Measurements from ENCODE around the gene ZNF471.

ZNF471 gene

DNA sequence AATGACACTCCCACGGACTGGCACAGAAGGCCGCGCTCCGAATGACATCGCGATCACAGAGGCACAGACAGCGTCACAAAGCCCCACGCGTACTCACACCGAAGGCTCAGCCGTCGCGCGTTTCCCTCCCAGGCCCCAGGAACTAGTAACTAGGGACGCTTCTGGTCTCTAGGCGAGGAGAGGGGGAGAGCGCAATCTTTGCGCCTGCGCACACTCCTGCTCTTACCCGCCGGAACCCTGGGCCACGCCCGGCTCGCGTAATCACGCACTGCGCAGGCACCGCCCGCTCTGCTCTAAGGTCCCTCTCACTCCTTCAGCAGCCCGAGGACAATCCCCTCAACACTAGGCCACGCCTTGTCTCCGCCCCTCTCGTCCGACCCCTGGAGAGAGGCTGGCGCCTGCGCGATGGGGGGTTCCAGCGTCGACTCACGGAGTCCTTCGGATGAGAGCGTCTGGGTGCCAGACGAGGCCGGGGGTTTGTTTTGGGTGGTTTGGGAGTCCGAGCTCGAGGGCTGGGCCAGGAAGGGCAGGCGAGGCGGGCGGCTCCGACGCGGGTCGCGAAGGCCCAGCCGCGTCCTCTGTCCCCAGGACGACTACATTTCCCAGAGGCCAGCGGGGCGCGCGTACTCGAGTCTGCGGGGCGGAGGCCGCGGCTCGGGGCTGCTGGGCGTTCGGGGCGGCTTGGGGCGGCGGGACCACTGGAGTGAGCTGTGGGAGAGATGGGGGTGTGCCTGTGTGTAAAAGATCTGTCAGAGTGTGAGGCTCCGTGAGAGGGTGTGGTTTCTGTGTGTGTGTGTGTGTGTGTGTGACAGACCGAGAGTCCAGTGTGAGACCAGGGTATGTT lies at the start of gene ZNF471:
Gene ZNF471 (plus strand): TSS at position 410 of the 844 bp plus-strand sequence. CDS start 3,717 bp downstream, outside the sequence.
- DNase-seq (ENCODE audit: low read depth in 2 of 2, low spot score in 1 of 2) = peak; percentile 47 to 79

DNA sequence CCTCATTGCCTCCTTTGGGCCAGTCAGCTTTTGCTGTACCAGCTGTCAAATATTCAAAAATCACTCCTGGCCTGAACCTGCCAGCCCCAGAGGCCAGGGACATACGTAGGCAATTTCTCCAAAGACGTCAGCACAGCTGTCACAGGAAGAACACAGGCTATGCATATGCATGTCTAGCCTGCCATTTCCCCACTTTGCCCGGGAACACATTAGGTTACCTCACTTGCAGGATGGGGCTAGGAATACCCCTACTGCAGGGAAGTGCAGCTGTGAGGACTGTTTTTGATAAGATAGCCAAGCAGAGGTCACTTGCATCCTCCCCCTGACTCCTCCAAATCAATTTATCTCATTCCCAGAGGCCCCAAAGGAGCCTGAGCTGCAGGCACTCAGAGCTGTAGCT lies 33.3 kb upstream of the ZNF471 start:
- DNase-seq (ENCODE audit: low read depth in 2 of 2, low spot score in 1 of 2) = no peak

DNA sequence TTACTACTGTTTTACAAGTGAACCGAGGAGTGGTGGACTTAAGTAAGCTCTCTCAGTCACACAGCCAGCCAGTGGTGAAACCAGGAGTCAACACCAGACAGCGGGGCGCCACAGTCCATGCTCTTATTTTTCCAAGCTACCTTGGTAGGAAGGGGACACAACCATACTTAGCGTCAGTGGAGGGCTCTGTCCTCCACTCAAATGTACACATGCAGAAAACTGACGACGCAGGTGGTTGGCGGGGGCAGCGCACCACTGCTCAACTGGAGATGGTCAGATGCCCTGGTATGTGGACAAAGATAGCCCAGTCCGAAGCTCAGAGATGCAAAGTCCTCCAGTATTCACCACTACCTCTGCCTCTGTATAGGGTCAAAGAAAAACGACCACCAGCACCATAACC lies 31.6 kb upstream of the ZNF471 start:
- DNase-seq (ENCODE audit: low read depth in 2 of 2, low spot score in 1 of 2) = no peak

DNA sequence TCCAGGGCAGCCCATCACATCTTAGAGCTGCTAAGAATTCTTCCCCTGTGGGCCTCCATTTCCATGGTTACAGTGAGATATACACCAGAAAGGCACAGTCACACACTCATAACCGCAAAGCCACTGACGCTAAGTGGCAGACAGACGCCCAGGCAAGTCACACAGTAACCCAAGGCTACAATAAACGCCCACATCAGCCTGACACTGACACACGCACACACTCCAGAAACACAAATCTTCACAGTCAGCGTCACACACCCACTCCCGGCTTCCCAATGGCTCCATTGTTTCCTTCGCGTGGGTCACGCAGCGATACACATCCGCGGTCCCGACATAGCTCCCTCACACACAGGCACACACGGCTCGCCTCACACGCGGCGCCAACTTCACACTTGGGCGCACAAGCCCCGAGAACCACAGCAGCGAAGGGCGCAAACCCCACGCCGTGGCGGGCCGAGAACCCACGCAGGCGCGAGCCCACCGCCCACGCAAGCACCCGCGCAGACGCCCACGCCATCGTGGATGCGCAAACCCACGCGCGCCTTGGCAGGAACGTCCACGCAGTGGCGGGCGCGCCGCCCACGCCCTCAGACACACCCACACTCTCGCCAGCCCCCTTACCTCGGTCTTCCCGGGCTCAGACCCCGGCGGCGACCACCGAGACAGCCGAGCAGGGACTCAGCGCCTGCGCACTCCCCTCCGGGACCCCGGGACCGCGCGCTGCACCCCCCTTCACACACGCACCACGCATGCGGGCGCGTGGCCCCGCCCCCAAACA lies 30.8 kb upstream of the ZNF471 start, which contains the start of gene ZNF667:
Gene ZNF667 (minus strand): TSS at position 695 of the 778 bp plus-strand sequence. CDS start 14,975 bp downstream, outside the sequence.
- DNase-seq (ENCODE audit: low read depth in 2 of 2, low spot score in 1 of 2) = peak; percentile 3 to 30

DNA sequence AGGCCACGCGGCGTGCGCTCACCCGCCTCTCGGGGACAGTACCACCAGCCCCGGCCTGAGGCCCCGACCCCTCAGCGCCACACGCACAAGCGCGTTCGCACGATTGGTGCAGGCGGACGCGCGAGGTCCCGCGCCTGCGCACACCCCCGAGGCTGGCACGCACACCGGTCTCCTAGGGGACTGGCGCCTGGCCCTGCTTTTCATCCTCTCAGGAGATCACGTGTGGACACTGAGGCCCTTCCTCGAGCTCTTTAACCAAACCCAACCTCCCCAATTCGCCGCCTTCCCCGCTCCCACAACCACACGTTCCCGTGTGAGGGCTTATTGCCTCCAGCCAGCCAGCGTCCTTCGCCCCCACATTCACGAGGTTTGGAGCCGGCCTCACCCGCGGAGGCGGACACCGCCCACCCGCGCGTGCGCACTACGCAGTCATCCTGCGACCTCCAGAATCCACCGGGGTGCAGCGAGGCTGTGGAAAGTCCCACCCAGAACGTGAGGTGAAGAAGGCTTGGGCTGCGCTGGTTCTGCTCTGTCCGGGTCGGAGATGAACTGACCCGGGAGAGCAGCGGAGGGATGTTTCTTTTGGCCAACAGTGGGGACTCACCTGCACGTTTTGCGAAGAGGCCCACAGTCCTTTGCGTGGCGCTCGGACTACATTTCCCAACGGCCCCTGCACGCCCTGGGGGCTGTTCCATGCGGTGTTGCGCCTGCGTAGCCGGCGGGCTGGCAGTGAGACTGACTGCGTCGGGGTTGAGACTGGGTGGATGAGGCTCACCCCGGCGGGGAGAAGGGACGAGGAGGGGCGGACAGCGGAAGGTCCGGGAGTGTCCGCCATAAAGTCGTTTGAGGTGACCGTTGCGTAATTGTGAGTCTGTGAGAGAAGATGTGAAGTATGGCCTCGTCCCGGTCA lies 30.0 kb upstream of the ZNF471 start:
- DNase-seq (ENCODE audit: low read depth in 2 of 2, low spot score in 1 of 2) = peak; percentile 30 to 54

DNA sequence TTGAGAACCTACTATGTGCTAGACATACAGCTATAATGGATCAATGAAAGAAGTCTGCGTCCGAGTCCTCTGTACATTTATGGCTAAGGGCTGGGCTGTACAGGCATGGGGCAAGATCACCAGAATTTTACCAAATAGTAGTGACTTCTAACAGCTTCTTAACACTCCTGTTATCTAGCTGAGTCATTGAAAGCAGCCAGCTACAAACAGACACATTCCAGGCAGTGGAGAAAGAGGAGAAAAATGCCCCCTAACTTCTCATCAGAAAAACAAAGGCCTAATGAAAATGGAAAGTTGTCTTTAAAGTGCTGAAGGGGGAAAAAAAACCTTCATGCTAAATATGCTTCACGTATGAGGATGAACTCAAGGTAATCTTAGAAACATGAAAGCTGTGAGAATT lies 16.3 kb upstream of the ZNF471 start:
- no peak for DNase-seq (ENCODE audit: low read depth in 2 of 2, low spot score in 1 of 2)

DNA sequence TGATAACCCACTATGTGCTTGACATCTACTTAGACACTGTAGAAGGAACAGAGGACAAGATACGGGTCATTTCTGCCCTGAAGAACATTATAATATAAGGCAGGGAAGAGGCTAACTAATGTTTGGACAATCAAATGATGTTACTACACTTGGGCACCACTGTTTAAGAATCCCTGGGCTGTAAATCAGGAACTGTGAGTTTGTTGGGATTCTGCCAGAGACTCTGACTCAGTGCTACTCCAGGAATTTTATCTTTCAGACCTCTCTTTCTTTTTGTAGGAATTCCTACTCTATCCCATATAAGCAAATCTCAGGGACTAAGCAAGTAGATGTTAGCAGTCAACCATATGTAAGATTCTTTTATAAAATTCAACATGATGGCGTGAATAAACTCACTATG lies 3.1 kb upstream of the ZNF471 start:
- no peak for DNase-seq (ENCODE audit: low read depth in 2 of 2, low spot score in 1 of 2)

DNA sequence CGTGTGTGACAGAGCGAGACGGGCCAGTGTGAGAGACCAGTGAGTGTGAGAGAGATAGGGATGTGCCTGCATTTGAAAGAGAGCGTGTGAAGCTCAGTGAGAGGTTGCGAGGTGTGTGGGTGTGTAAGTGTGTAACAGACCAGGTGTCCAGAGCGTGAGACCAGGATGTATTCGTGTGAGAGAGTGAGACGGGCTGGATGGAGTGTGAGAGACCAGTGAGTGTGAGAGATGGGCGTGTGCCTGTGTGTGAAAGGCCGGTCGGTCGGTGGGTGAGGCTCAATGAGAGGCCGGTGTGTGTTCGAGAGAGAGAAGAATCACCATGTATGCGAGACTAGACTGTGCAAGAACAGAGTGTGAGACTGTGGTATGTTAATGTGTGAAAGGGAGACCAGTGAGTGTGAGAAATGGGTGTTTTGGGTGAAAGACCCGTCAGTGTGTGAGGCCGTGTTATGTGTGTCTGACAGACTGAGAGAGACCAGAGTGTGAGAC lies 679 bp downstream of the ZNF471 start:
- DNase-seq (ENCODE audit: low read depth in 2 of 2, low spot score in 1 of 2) = no peak

DNA sequence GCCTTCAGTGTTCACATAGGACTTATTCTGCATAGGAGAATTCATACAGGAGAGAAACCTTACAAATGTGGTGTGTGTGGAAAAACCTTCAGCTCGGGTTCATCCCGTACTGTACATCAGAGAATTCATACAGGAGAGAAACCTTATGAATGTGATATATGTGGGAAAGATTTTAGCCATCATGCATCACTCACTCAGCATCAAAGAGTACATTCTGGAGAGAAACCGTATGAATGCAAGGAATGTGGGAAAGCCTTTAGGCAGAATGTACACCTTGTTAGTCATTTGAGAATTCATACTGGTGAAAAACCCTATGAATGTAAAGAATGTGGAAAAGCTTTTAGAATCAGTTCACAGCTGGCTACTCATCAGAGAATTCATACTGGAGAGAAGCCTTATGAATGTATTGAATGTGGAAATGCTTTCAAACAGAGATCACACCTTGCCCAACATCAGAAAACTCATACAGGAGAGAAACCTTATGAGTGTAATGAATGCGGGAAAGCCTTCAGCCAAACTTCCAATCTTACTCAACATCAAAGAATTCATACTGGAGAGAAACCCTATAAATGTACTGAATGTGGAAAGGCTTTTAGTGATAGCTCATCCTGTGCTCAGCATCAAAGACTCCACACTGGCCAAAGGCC lies 17.7 kb downstream of the ZNF471 start:
- no peak for DNase-seq (ENCODE audit: low read depth in 2 of 2, low spot score in 1 of 2)

DNA sequence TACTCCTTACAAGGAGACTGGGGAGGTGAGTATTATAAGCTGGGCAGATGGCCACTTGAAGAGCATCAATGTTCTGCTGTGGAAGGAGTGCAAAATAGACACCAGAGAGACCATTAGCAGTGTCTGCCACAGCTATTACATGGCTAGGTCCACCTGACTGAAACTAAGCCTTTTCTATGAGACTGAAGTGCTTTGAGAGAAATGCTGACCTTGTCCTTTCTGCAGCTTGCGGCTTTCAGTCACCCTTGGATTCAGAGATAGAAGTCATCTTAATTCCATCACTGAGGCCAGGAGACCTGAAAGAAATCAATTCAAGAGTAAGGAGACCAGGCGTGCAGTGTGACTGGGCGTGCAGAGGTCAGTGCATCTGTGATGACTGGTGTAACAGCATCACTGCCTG lies 29.8 kb downstream of the ZNF471 start:
- DNase-seq (ENCODE audit: low read depth in 2 of 2, low spot score in 1 of 2) = no peak

DNA sequence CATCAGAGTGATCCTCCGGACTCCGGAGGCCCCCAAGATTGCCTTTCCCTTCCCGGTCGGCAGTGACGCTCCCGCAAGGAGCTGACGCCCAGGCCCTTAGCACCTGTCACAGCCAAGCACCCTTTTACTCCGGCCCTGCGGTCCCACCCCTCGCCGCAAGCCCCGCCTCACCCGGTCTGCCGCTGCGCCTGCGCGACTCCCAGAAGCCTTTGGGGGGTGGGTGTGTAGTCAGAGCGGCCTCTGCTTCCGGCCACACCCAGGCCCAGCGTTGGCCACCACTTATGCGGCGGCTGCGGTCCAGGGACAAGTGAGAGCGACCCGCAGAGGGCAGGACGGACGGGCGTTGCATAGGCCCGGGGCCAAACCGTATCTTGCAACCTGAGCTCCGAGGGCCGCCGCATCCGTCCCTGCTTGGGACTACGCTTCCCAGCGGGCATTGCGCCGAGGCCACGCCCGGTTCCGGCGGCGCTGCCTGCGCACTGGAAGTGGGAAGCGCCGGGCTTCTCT lies 30.7 kb downstream of the ZNF471 start:
- peak; percentile 79 to 80 for DNase-seq (ENCODE audit: low read depth in 2 of 2, low spot score in 1 of 2)

DNA sequence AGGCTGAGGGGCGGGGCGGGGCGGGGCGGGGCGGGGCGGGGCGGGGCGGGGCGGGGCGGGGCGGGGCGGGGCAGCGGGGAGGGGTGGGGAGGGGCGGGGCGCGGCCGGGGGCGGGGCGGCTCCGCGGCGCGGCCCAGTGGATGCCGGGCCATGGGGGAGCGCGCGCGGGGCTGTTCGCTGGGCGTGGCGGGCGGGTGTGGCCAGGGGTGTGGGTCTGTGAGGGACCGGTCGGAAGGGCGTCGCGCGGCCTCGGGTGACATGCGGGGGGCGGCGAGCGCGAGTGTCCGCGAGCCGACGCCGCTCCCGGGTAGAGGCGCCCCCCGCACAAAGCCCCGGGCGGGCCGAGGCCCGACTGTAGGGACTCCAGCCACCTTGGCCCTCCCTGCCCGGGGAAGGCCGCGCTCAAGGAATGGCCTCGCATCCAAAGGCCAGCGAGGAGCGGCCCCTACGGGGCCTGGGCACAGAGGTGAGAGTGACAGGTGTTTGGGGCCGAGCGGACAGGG lies 31.2 kb downstream of the ZNF471 start, which contains the start of gene ZFP28:
Gene ZFP28 (plus strand): TSS at position 188 of the 503 bp plus-strand sequence. CDS start 71 bp downstream, at position 259.
- DNase-seq (ENCODE audit: low read depth in 2 of 2, low spot score in 1 of 2) = peak; percentile 35 to 46

DNA sequence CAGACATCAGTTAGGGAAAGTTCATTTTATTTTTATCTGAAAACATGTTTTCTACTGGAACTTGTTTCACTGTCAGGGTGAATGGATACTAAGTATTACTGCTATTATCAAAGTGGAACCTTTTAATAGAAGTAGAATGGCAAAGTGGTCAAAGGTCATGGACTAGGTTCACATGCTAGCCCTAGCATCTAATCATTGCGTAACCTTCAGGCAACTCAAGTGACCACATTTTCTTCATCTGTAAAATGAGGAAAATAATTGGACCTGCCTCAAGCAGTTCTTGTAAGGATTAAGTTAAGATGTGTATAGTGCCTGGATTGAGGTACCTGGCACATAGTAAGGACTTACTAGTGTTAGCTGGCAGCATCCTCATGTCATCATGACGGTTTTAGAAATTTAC lies 36.1 kb downstream of the ZNF471 start:
- no peak for DNase-seq (ENCODE audit: low read depth in 2 of 2, low spot score in 1 of 2)

DNA sequence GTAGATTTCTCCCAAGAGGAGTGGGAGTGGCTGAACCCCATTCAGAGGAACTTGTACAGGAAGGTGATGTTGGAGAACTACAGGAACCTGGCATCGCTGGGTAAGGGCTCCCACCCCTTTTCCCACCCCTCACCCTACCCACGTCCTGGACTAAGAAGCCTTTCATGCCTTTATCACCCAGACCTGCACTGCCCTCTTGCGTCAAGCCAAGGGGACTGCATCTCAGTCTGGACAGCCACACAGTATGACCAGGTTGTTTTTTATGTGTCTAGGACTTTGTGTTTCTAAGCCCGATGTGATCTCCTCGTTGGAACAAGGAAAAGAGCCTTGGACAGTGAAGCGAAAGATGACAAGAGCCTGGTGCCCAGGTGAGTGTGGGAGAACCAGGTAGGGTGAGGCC lies 39.9 kb downstream of the ZNF471 start:
- DNase-seq (ENCODE audit: low read depth in 2 of 2, low spot score in 1 of 2) = no peak

DNA sequence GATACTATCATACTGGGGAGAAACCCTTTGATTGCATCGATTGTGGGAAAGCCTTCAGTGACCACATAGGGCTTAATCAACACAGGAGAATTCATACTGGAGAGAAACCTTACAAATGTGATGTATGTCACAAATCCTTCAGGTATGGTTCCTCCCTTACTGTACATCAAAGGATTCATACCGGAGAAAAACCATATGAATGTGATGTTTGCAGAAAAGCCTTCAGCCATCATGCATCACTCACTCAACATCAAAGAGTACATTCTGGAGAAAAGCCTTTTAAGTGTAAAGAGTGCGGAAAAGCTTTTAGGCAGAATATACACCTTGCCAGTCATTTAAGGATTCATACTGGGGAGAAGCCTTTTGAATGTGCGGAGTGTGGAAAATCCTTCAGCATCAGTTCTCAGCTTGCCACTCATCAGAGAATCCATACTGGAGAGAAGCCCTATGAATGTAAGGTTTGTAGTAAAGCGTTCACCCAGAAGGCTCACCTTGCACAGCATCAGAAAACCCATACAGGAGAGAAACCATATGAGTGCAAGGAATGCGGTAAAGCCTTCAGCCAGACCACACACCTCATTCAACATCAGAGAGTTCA lies 46.7 kb downstream of the ZNF471 start:
- DNase-seq (ENCODE audit: low read depth in 2 of 2, low spot score in 1 of 2) = no peak

DNA sequence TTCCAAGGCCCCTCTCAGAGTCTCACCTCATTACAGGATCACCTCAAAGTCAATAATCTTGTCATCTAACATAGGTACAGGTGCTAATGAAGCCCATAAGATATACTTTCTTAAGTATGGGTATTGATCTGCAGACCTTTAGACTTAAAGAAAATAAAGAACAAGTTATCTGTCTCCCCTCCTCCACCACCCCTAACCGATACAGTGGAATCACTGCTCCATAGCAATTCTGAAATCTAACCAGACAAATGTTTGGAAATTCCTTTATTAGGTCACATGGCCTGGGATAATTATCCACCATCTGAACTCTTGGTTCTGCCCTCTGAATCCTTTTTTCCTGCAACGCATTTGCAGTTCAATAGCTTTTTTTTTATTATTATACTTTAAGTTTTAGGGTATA lies 55.1 kb downstream of the ZNF471 start:
- no peak for DNase-seq (ENCODE audit: low read depth in 2 of 2, low spot score in 1 of 2)

DNA sequence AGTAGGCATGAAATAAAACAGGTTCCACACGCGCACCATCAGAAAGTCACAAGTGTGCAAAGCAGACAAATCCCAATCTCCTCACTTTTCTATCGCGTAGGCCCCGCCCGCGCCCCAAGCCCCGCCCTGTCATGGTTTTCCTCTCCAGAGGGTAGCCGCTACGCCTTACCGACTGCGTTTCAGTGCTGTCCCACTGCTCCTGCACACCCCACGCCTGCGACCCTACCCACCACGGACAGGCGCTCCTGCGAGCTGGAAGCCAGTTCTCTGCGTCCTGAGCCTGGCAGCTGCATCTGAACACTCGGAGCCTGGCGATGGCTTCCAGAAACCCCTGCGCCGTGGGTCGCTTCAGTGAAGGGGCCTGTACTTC lies 59.2 kb downstream of the ZNF471 start:
- no peak for DNase-seq (ENCODE audit: low read depth in 2 of 2, low spot score in 1 of 2)

DNA sequence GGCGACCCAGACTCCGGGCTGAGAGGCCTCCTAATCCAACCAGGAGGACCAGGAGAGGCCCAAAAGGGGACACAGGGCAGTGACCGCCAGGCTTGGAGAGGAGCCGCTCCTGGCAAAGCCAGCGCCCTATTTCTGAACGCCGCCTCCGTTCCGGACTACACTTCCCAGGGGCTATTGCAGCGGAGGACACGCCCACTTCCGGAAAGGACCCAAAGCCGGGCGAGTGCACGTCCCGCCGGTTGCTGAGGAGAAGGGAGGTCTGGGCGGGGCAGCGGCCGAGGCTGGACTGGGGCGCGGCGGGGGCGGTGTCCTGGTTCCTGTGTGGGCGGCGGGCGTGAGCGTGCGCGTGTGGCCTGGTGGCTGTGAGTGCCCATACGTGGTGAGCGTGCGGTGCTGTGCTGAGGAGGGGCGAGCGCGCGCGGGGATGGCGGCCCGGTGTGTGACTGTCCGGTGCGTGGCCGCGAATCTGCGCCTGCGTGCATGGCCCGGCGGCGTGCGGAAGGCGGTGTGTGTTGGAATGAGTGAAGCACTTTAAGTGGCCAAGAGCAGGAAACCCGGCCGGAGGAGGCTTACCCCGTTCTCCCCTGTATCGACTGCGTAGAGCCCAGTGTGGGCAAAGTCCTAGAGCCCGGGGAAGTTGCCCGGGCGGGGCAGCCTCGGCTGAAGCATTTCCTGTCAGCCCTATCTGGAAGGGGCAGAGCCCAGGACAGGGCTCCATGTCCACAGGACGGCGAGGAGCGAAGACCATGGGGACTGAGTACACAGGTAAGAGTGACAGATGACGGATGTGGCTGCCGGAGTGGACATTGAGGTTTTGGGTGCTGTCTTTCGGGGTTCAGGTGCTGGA lies 59.8 kb downstream of the ZNF471 start, which contains the start of gene ZNF470:
Gene ZNF470 (plus strand): TSS at position 195 of the 847 bp plus-strand sequence. CDS start 2,844 bp downstream, outside the sequence.
- DNase-seq (ENCODE audit: low read depth in 2 of 2, low spot score in 1 of 2) = peak; percentile 70 to 81

Data from stimulated activated CD8-positive, alpha-beta memory T cell treated with anti-CD3 and anti-CD28 coated beads, Interleukin-4, amount 100 ng/mL, for 4 hours (primary cell).